ENCODE measurements around the gene KCTD1.

The KCTD1 gene

GRCh38 chr18:26536032-26536431 is 12.3 kb downstream of the KCTD1 start:
- DNase-seq (ENCODE audit: extremely low read depth, low read depth), result no peak
- TF ChIP-seq CTCF (IDR thresholded peaks at IDR 0.05; ENCODE audit: low read depth, low read length, missing control alignments), result no peak
- H3K4me3 ChIP-seq (replicated peaks; ENCODE audit: low read depth, low read length), result no peak overlapping the region

GRCh38 chr18:26535630-26536029 is 12.7 kb downstream of the KCTD1 start:
- no peak for TF ChIP-seq CTCF (IDR thresholded peaks at IDR 0.05; ENCODE audit: low read depth, low read length, missing control alignments)
- DNase-seq (ENCODE audit: extremely low read depth, low read depth), result no peak
- no peak overlapping the region for H3K4me3 ChIP-seq (replicated peaks; ENCODE audit: low read depth, low read length)

- no peak for TF ChIP-seq CTCF (IDR thresholded peaks at IDR 0.05; ENCODE audit: low read depth, low read length, missing control alignments)
- DNase-seq (ENCODE audit: extremely low read depth, low read depth), result peak; percentile 66
Measured at GRCh38 chr18:26532367-26533340, 15.7 kb downstream of the KCTD1 start.

GRCh38 chr18:26531605-26532298 is 16.6 kb downstream of the KCTD1 start:
- TF ChIP-seq CTCF (IDR thresholded peaks at IDR 0.05; ENCODE audit: low read depth, low read length, missing control alignments), result no peak
- H3K4me3 ChIP-seq (replicated peaks; ENCODE audit: low read depth, low read length), result no peak overlapping the region
- no peak for DNase-seq (ENCODE audit: extremely low read depth, low read depth)

More at GRCh38 chr18:26532367-26533340, 15.7 kb downstream of the KCTD1 start:
- no peak overlapping the region for H3K4me3 ChIP-seq (replicated peaks; ENCODE audit: low read depth, low read length)

- DNase-seq (ENCODE audit: extremely low read depth, low read depth), result no peak
- H3K4me3 ChIP-seq (replicated peaks; ENCODE audit: low read depth, low read length), result no peak overlapping the region
- no peak for TF ChIP-seq CTCF (IDR thresholded peaks at IDR 0.05; ENCODE audit: low read depth, low read length, missing control alignments)
Measured at GRCh38 chr18:26526966-26527234, 21.5 kb downstream of the KCTD1 start.

GRCh38 chr18:26526128-26526965 is 22.0 kb downstream of the KCTD1 start:
- no peak for DNase-seq (ENCODE audit: extremely low read depth, low read depth)
- no peak overlapping the region for H3K4me3 ChIP-seq (replicated peaks; ENCODE audit: low read depth, low read length)
- TF ChIP-seq CTCF (IDR thresholded peaks at IDR 0.05; ENCODE audit: low read depth, low read length, missing control alignments), result no peak

Data from HFF-Myc (cell line).